GM12891 (cell line): ENCODE measurements around the gene INTS6.

Source experiments
- PAX5 ChIP-seq: IDR thresholded peaks from 2 replicates; pipeline ENCODE4 v1.6.1; 2011; ENCODE audit warnings: low read length, moderate library complexity, mild to moderate bottlenecking; ENCODE audit not compliant: insufficient read depth, severe bottlenecking
- POLR2A ChIP-seq: IDR thresholded peaks from 2 replicates; pipeline ENCODE4 v1.6.1; 2011; ENCODE audit warnings: low read depth, low read length, control low read depth
- POLR2AphosphoS5 ChIP-seq: IDR thresholded peaks from 2 replicates; pipeline ENCODE4 v1.6.1; 2011; ENCODE audit warnings: low read depth, low read length, control low read depth
- POU2F2 ChIP-seq: IDR thresholded peaks from 2 replicates; pipeline ENCODE4 v1.6.1; 2011; ENCODE audit warnings: low read depth, mild to moderate bottlenecking, control low read depth, low read length, moderate library complexity
- TAF1 ChIP-seq: IDR thresholded peaks from 2 replicates; pipeline ENCODE4 v1.6.1; 2011; ENCODE audit warnings: low read depth, low read length, control low read depth

DNA sequence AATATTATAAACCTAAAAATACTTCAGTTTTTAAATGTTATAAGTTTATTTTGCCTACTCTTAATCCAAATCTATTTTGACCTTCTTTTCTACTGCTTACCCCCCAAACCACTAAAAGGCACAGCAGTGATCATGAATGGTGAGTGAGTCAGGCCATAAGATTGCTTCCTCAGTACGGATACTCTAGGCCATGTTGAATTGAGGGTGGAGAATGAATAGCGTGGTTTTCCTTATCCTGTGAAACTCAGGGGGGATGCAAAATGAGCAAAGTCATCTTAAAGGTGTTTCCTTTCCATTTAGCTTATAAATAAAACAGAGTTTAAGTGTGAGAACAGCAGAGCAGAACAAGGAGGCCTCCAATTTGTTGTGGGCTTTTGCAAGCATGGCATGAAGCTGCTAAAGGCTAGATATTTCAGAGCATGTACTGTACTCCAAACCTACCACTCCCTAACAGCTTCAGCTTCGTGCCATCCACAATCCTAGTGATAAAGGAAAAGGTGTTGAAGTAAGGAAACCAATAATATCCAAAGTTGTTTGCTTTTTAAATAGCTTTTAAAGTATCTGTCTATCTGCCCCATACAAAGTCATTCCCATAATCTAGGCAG is 88.3 kb downstream of the INTS6 start:
- TF ChIP-seq POLR2A (no peak), POLR2AphosphoS5 (no peak), TAF1 (no peak), POU2F2 (no peak), PAX5 (no peak)
